Measurements from ENCODE around the gene ASXL3.

The ASXL3 gene

GRCh38 chr18:33578518-33579348, 714 bp downstream of the ASXL3 start:
- Histone ChIP-seq H3K36me3 (ENCODE audit: control insufficient read depth in 1 of 2, insufficient read depth in 2 of 2, low read length in 2 of 2) (no peaks in the 10 kb centered on the region), H4K91ac (ENCODE audit: low read depth, low read length) (peak overlapping the region; percentile 97), H2BK12ac (ENCODE audit: low read length) (peak overlapping the region; percentile 19), H2BK120ac (ENCODE audit: insufficient read depth, low read length, poor library complexity) (peak overlapping the region; percentile 67), H3K23ac (ENCODE audit: low read length) (no peak overlapping the region), H3K9ac (ENCODE audit: low read length) (peak overlapping the region; percentile 63), H2AFZ (ENCODE audit: insufficient read depth, low read length, poor library complexity) (peak overlapping the region; percentile 92), H3K27ac (ENCODE audit: low read depth, low read length) (peak overlapping the region; percentile 69), H3K4ac (ENCODE audit: low read depth, low read length) (peak overlapping the region; percentile 80), H3K14ac (ENCODE audit: low read length) (peak overlapping the region; percentile 92), H3K79me2 (ENCODE audit: control insufficient read depth, insufficient read depth, low read length, poor library complexity) (peaks cover 5% of the 10 kb centered on the region), H4K12ac (ENCODE audit: low read depth, low read length) (peak overlapping the region; percentile 74), H3K79me1 (ENCODE audit: low read length) (peaks cover 11% of the 10 kb centered on the region), H3K27me3 (ENCODE audit: insufficient read depth, low read length) (no peaks in the 10 kb centered on the region), H3K4me1 (ENCODE audit: control insufficient read depth in 1 of 2, insufficient read depth in 2 of 2, low read length in 2 of 2) (no peaks in the 10 kb centered on the region), H3K18ac (ENCODE audit: low read length) (peak overlapping the region; percentile 43), H3K9me3 (ENCODE audit: insufficient read depth, low read depth, low read length) (peaks cover 2% of the 10 kb centered on the region), H4K8ac (ENCODE audit: low read depth, low read length) (peak overlapping the region; percentile 59), H2BK5ac (ENCODE audit: low read depth, low read length, poor library complexity) (peak overlapping the region; percentile 41), H3K4me3 (ENCODE audit: low read depth, low read length) (peak overlapping the region; percentile 93), H2AK5ac (ENCODE audit: low read length) (peak overlapping the region; percentile 29), H3K4me2 (ENCODE audit: low read length) (peak overlapping the region; percentile 79)
- DNase-seq, result peak in 1 of 2 donors; percentile 6
- no CpG with 5 or more reads among the region's 80 CpGs for WGBS (ENCODE audit: extremely low coverage, insufficient coverage, insufficient read length)

- Histone ChIP-seq H2BK12ac (ENCODE audit: low read length) (no peak overlapping the region), H2BK120ac (ENCODE audit: insufficient read depth, low read length, poor library complexity) (no peak overlapping the region), H3K27me3 (ENCODE audit: insufficient read depth, low read length) (no peaks in the 10 kb centered on the region), H3K27ac (ENCODE audit: low read depth, low read length) (peak overlapping the region; percentile 19), H3K79me1 (ENCODE audit: low read length) (peaks cover 11% of the 10 kb centered on the region), H3K23ac (ENCODE audit: low read length) (no peak overlapping the region), H4K8ac (ENCODE audit: low read depth, low read length) (no peak overlapping the region), H3K36me3 (ENCODE audit: control insufficient read depth in 1 of 2, insufficient read depth in 2 of 2, low read length in 2 of 2) (no peaks in the 10 kb centered on the region), H3K9ac (ENCODE audit: low read length) (peak overlapping the region; percentile 63), H2AFZ (ENCODE audit: insufficient read depth, low read length, poor library complexity) (no peak overlapping the region), H3K4ac (ENCODE audit: low read depth, low read length) (no peak overlapping the region), H3K4me1 (ENCODE audit: control insufficient read depth in 1 of 2, insufficient read depth in 2 of 2, low read length in 2 of 2) (no peaks in the 10 kb centered on the region), H2BK5ac (ENCODE audit: low read depth, low read length, poor library complexity) (no peak overlapping the region), H2AK5ac (ENCODE audit: low read length) (no peak overlapping the region), H3K4me3 (ENCODE audit: low read depth, low read length) (peak overlapping the region; percentile 93), H4K91ac (ENCODE audit: low read depth, low read length) (peak overlapping the region; percentile 97), H4K12ac (ENCODE audit: low read depth, low read length) (no peak overlapping the region), H3K14ac (ENCODE audit: low read length) (no peak overlapping the region), H3K79me2 (ENCODE audit: control insufficient read depth, insufficient read depth, low read length, poor library complexity) (peaks cover 5% of the 10 kb centered on the region), H3K9me3 (ENCODE audit: insufficient read depth, low read depth, low read length) (peaks cover 2% of the 10 kb centered on the region), H3K4me2 (ENCODE audit: low read length) (peak overlapping the region; percentile 79), H3K18ac (ENCODE audit: low read length) (no peak overlapping the region)
- no CpG with 5 or more reads among the region's 16 CpGs for WGBS (ENCODE audit: extremely low coverage, insufficient coverage, insufficient read length)
- DNase-seq, result no peak
These were observed 1.6 kb downstream of the ASXL3 start for GRCh38 chr18:33579349-33580215.

GRCh38 chr18:33580546-33580945, 2.5 kb downstream of the ASXL3 start:
- H2AFZ ChIP-seq (ENCODE audit: insufficient read depth, low read length, poor library complexity), result no peak overlapping the region
- H3K4me1 ChIP-seq (ENCODE audit: control insufficient read depth in 1 of 2, insufficient read depth in 2 of 2, low read length in 2 of 2), result peaks cover 0 to 2% of the 10 kb centered on the region in 2 experiments
- H3K23ac ChIP-seq (ENCODE audit: low read length), result no peak overlapping the region
- no peak overlapping the region for H3K4me2 ChIP-seq (ENCODE audit: low read length)
- no peak overlapping the region for H3K14ac ChIP-seq (ENCODE audit: low read length)
- no peak overlapping the region for H3K18ac ChIP-seq (ENCODE audit: low read length)
- no peak overlapping the region for H3K4me3 ChIP-seq (ENCODE audit: low read depth, low read length)
- peaks cover 5% of the 10 kb centered on the region for H3K79me2 ChIP-seq (ENCODE audit: control insufficient read depth, insufficient read depth, low read length, poor library complexity)
- peaks cover 2% of the 10 kb centered on the region for H3K9me3 ChIP-seq (ENCODE audit: insufficient read depth, low read depth, low read length)
- H4K12ac ChIP-seq (ENCODE audit: low read depth, low read length), result no peak overlapping the region
- H2AK5ac ChIP-seq (ENCODE audit: low read length), result no peak overlapping the region
- no peak overlapping the region for H3K9ac ChIP-seq (ENCODE audit: low read length)
- H2BK12ac ChIP-seq (ENCODE audit: low read length), result no peak overlapping the region
- H3K79me1 ChIP-seq (ENCODE audit: low read length), result peaks cover 11% of the 10 kb centered on the region
- no peaks in the 10 kb centered on the region for H3K36me3 ChIP-seq (ENCODE audit: control insufficient read depth in 1 of 2, insufficient read depth in 2 of 2, low read length in 2 of 2)
- no peak overlapping the region for H4K8ac ChIP-seq (ENCODE audit: low read depth, low read length)
- H4K91ac ChIP-seq (ENCODE audit: low read depth, low read length), result no peak overlapping the region
- no peak overlapping the region for H2BK5ac ChIP-seq (ENCODE audit: low read depth, low read length, poor library complexity)
- H3K27me3 ChIP-seq (ENCODE audit: insufficient read depth, low read length), result no peaks in the 10 kb centered on the region
- no peak for DNase-seq
- no peak overlapping the region for H3K27ac ChIP-seq (ENCODE audit: low read depth, low read length)
- no CpG with 5 or more reads among the region's 4 CpGs for WGBS (ENCODE audit: extremely low coverage, insufficient coverage, insufficient read length)
- no peak overlapping the region for H3K4ac ChIP-seq (ENCODE audit: low read depth, low read length)
- no peak overlapping the region for H2BK120ac ChIP-seq (ENCODE audit: insufficient read depth, low read length, poor library complexity)

- Histone ChIP-seq H4K8ac (ENCODE audit: low read depth, low read length) (no peak overlapping the region), H3K36me3 (ENCODE audit: control insufficient read depth in 1 of 2, insufficient read depth in 2 of 2, low read length in 2 of 2) (no peaks in the 10 kb centered on the region), H2AK5ac (ENCODE audit: low read length) (no peak overlapping the region), H3K4me3 (ENCODE audit: low read depth, low read length) (no peak overlapping the region), H3K23ac (ENCODE audit: low read length) (no peak overlapping the region), H3K9ac (ENCODE audit: low read length) (no peak overlapping the region), H2BK12ac (ENCODE audit: low read length) (no peak overlapping the region), H3K4me1 (ENCODE audit: control insufficient read depth in 1 of 2, insufficient read depth in 2 of 2, low read length in 2 of 2) (peaks cover 0 to 2% of the 10 kb centered on the region in 2 experiments), H3K4ac (ENCODE audit: low read depth, low read length) (no peak overlapping the region), H3K4me2 (ENCODE audit: low read length) (no peak overlapping the region), H2BK5ac (ENCODE audit: low read depth, low read length, poor library complexity) (no peak overlapping the region), H4K12ac (ENCODE audit: low read depth, low read length) (no peak overlapping the region), H2BK120ac (ENCODE audit: insufficient read depth, low read length, poor library complexity) (no peak overlapping the region), H2AFZ (ENCODE audit: insufficient read depth, low read length, poor library complexity) (no peak overlapping the region), H3K79me2 (ENCODE audit: control insufficient read depth, insufficient read depth, low read length, poor library complexity) (peaks cover 5% of the 10 kb centered on the region), H4K91ac (ENCODE audit: low read depth, low read length) (no peak overlapping the region), H3K27ac (ENCODE audit: low read depth, low read length) (no peak overlapping the region), H3K14ac (ENCODE audit: low read length) (no peak overlapping the region), H3K79me1 (ENCODE audit: low read length) (peaks cover 11% of the 10 kb centered on the region), H3K18ac (ENCODE audit: low read length) (no peak overlapping the region), H3K27me3 (ENCODE audit: insufficient read depth, low read length) (no peaks in the 10 kb centered on the region), H3K9me3 (ENCODE audit: insufficient read depth, low read depth, low read length) (peaks cover 2% of the 10 kb centered on the region)
- DNase-seq, result no peak
- no CpG with 5 or more reads among the region's 2 CpGs for WGBS (ENCODE audit: extremely low coverage, insufficient coverage, insufficient read length)
These were observed 3.8 kb downstream of the ASXL3 start for GRCh38 chr18:33581856-33582255.

Measured in trophoblast cell (in vitro differentiated cells and primary cell).